H1 (cell line): ENCODE measurements around the gene CD34. TPM values are rescaled to one million over a fixed set of nuclear protein-coding genes. Genes with fewer than 3 reads are reported as not detected.

Source experiments
- CTCF ChIA-PET: fragments of 300-600 bp; sonication (Branson Sonifier 250); formaldehyde crosslinking; loops from one replicate; lab custom pipeline; 2021; ENCODE audit not compliant: partially characterized antibody; lab: Charles Lee
- POLR2A ChIA-PET: fragments of 300-600 bp; sonication (Branson Sonifier 250); formaldehyde crosslinking; loops from one replicate; lab custom pipeline; 2021; ENCODE audit warnings: inconsistent platforms; ENCODE audit not compliant: partially characterized antibody; lab: Charles Lee
- DNase-seq, 2 experiments: peaks; one replicate each; pipeline versions ENCODE4 v3.0.0 to v3.0.0-alpha.2; 2010 to 2022; ENCODE audit warnings: low spot score in 2 of 2, low read depth in 1 of 2, mixed read lengths in 1 of 2
- FAIRE-seq: peaks from 2 replicates; lab custom pipeline; 2011; peaks lifted over from hg19 to GRCh38; lab: Jason Lieb, UNC
- H2AFZ ChIP-seq: 2 replicates; pipeline ENCODE4 v1.8.1; 2012; ENCODE audit warnings: low read length, inconsistent platforms
- H2AK5ac ChIP-seq: 2 replicates; pipeline ENCODE4 v1.6.1; 2013; ENCODE audit warnings: low read depth, low read length
- H2BK120ac ChIP-seq: replicated peaks from 2 replicates; pipeline ENCODE3; 2013; ENCODE audit warnings: low read depth, low read length, inconsistent platforms
- H2BK12ac ChIP-seq: 2 replicates; pipeline ENCODE4 v1.6.1; 2013; ENCODE audit warnings: low read depth, low read length
- H2BK15ac ChIP-seq: 2 replicates; pipeline ENCODE4 v1.6.1; 2013; ENCODE audit warnings: low read length
- H2BK20ac ChIP-seq: 2 replicates; pipeline ENCODE4 v1.6.1; 2013; ENCODE audit warnings: low read length
- H2BK5ac ChIP-seq: 2 replicates; pipeline ENCODE4 v1.6.1; 2013; ENCODE audit warnings: low read depth, low read length
- H3K14ac ChIP-seq: 2 replicates; pipeline ENCODE4 v1.6.1; 2013; ENCODE audit warnings: inconsistent platforms; ENCODE audit not compliant: insufficient read length
- H3K18ac ChIP-seq: 2 replicates; pipeline ENCODE4 v1.6.1; 2013; ENCODE audit warnings: low read length; ENCODE audit errors: extremely low read depth
- H3K23ac ChIP-seq: 2 replicates; pipeline ENCODE4 v1.6.1; 2013; ENCODE audit warnings: inconsistent platforms; ENCODE audit not compliant: insufficient read length
- H3K23me2 ChIP-seq: 2 replicates; pipeline ENCODE4 v1.6.1; 2013; ENCODE audit warnings: low read depth, low read length
- H3K27ac ChIP-seq: 2 replicates; pipeline ENCODE4 v1.6.1; 2011; ENCODE audit warnings: low read depth, low read length, inconsistent platforms
- H3K27me3 ChIP-seq, 4 experiments: replicated peaks in 1 of 4; 1 replicate in 1 of 4; 2 replicates in 3 of 4; pipeline versions ENCODE4 v1.6.1 to v1.8.1; 2011 to 2013; ENCODE audit warnings: low read length in 3 of 4, mild to moderate bottlenecking in 3 of 4, inconsistent platforms in 2 of 4, mixed read lengths in 2 of 4, moderate library complexity in 1 of 4; ENCODE audit not compliant: control insufficient read depth in 3 of 4, insufficient read depth in 3 of 4; ENCODE audit errors: extremely low read depth in 1 of 4
- H3K36me3 ChIP-seq, 4 experiments: 2 replicates each; pipeline versions ENCODE4 v1.6.1 to v1.8.1; 2011 to 2013; ENCODE audit warnings: mild to moderate bottlenecking in 4 of 4, low read length in 3 of 4, moderate library complexity in 2 of 4, control low read depth in 1 of 4, inconsistent platforms in 1 of 4; ENCODE audit not compliant: insufficient read depth in 4 of 4, control insufficient read depth in 2 of 4
- H3K4ac ChIP-seq: replicated peaks from 2 replicates; pipeline ENCODE3; 2013; ENCODE audit warnings: low read length, low read depth, mixed read lengths, inconsistent platforms; ENCODE audit not compliant: insufficient read length
- H3K4me1 ChIP-seq, 4 experiments: replicated peaks in 1 of 4; 1 replicate in 1 of 4; 2 replicates in 3 of 4; pipeline versions ENCODE4 v1.6.1 to v1.8.1; 2011 to 2013; ENCODE audit warnings: low read length in 3 of 4, inconsistent platforms in 2 of 4, mixed read lengths in 1 of 4; ENCODE audit not compliant: insufficient read depth in 4 of 4, control insufficient read depth in 3 of 4
- H3K4me2 ChIP-seq, 2 experiments: 2 replicates each; pipeline versions ENCODE4 v1.6.1 to v1.8.1; 2011 to 2013; ENCODE audit warnings: low read depth in 2 of 2, low read length in 2 of 2, control low read depth in 1 of 2, inconsistent platforms in 1 of 2, mild to moderate bottlenecking in 1 of 2; ENCODE audit not compliant: insufficient read depth in 1 of 2
- H3K4me3 ChIP-seq, 4 experiments: fragments of 200-600, 300-600 bp in 1 of 4; sonication (generic), shearing (Covaris generic), sonication (Bioruptor Twin) in 1 of 4; 2 replicates each; pipeline versions ENCODE4 v1.5.1 to v1.8.1; 2011 to 2016; ENCODE audit warnings: low read length in 4 of 4, low read depth in 3 of 4, control low read depth in 2 of 4, inconsistent platforms in 2 of 4, mild to moderate bottlenecking in 2 of 4, mixed read lengths in 1 of 4, moderate library complexity in 1 of 4; ENCODE audit not compliant: insufficient read depth in 2 of 4; ENCODE audit errors: extremely low read depth in 1 of 4
- H3K56ac ChIP-seq: replicated peaks from 2 replicates; pipeline ENCODE3; 2013; ENCODE audit warnings: low read depth, mild to moderate bottlenecking, mixed read lengths, low read length, inconsistent platforms; ENCODE audit not compliant: insufficient read length
- H3K79me1 ChIP-seq: 2 replicates; pipeline ENCODE4 v1.6.1; 2013; ENCODE audit warnings: low read depth, low read length, control low read depth
- H3K79me2 ChIP-seq, 2 experiments: 2 replicates each; pipeline versions ENCODE4 v1.6.1 to v1.8.1; 2012 to 2013; ENCODE audit warnings: low read length in 2 of 2, mild to moderate bottlenecking in 2 of 2, inconsistent platforms in 1 of 2; ENCODE audit not compliant: insufficient read depth in 2 of 2, control insufficient read depth in 1 of 2
- H3K9ac ChIP-seq, 4 experiments: replicated peaks in 1 of 4; 1 replicate in 1 of 4; 2 replicates in 3 of 4; pipeline versions ENCODE4 v1.6.1 to v1.8.1; 2011 to 2013; ENCODE audit warnings: low read depth in 3 of 4, low read length in 3 of 4, control low read depth in 2 of 4, mild to moderate bottlenecking in 2 of 4, moderate library complexity in 2 of 4, inconsistent platforms in 1 of 4; ENCODE audit errors: extremely low read depth in 1 of 4
- H3K9me3 ChIP-seq, 2 experiments: 2 replicates each; pipeline versions ENCODE4 v1.6.1 to v1.8.1; 2012 to 2013; ENCODE audit warnings: mild to moderate bottlenecking in 2 of 2, moderate library complexity in 2 of 2, control low read depth in 1 of 2, inconsistent platforms in 1 of 2, low read depth in 1 of 2, low read length in 1 of 2, mixed read lengths in 1 of 2; ENCODE audit not compliant: insufficient read depth in 2 of 2
- H4K20me1 ChIP-seq, 2 experiments: replicated peaks in 1 of 2; 2 replicates each; pipeline versions ENCODE3 to v1.8.1; 2011 to 2013; ENCODE audit warnings: inconsistent platforms in 2 of 2, low read length in 2 of 2, mild to moderate bottlenecking in 1 of 2; ENCODE audit not compliant: insufficient read depth in 2 of 2, control insufficient read depth in 1 of 2
- H4K5ac ChIP-seq: 2 replicates; pipeline ENCODE4 v1.6.1; 2013; ENCODE audit warnings: low read length, low read depth, mixed read lengths, inconsistent platforms; ENCODE audit not compliant: insufficient read length
- H4K8ac ChIP-seq: 2 replicates; pipeline ENCODE4 v1.8.0; 2013; ENCODE audit warnings: mild to moderate bottlenecking, moderate library complexity, low read length, inconsistent platforms; ENCODE audit not compliant: insufficient read depth; ENCODE audit errors: extremely low read depth
- H4K91ac ChIP-seq: replicated peaks from 2 replicates; pipeline ENCODE3; 2013; ENCODE audit warnings: low read length, mixed read lengths, inconsistent platforms; ENCODE audit not compliant: insufficient read length
- CHD1 ChIP-seq: IDR thresholded peaks from 2 replicates; pipeline ENCODE4 v1.6.1; 2012; ENCODE audit warnings: low read depth, low read length, improper control_type of control experiment
- CHD2 ChIP-seq: IDR thresholded peaks from 2 replicates; pipeline ENCODE4 v1.6.1; 2012; ENCODE audit warnings: low read length, improper control_type of control experiment
- EP300 ChIP-seq, 2 experiments: IDR thresholded peaks; 1 replicate in 1 of 2; 2 replicates in 1 of 2; pipeline ENCODE4 v1.6.1; 2011 to 2012; ENCODE audit warnings: low read depth in 2 of 2, low read length in 2 of 2, mild to moderate bottlenecking in 2 of 2, borderline replicate concordance in 1 of 2, inconsistent platforms in 1 of 2, moderate library complexity in 1 of 2
- GTF2F1 ChIP-seq: IDR thresholded peaks from 2 replicates; pipeline ENCODE4 v1.6.1; 2012; ENCODE audit warnings: low read depth, low read length, improper control_type of control experiment, borderline replicate concordance
- KDM1A ChIP-seq: fragments of 200-600, 300-600 bp; sonication (generic); IDR thresholded peaks from 2 replicates; pipeline ENCODE4 v1.7.1; 2016; ENCODE audit warnings: mild to moderate bottlenecking, low read length, borderline replicate concordance
- RAD21 ChIP-seq, 2 experiments: IDR thresholded peaks in 1 of 2; conservative IDR thresholded peaks in 1 of 2; 2 replicates each; pipeline ENCODE4 v1.6.1; 2011; ENCODE audit warnings: low read depth in 2 of 2, low read length in 2 of 2, improper control_type of control experiment in 1 of 2, inconsistent platforms in 1 of 2, mild to moderate bottlenecking in 1 of 2, moderate library complexity in 1 of 2
- RFX5 ChIP-seq: IDR thresholded peaks from 2 replicates; pipeline ENCODE4 v1.6.1; 2011; ENCODE audit warnings: low read depth, low read length, improper control_type of control experiment, borderline replicate concordance
- RXRA ChIP-seq: IDR thresholded peaks from 2 replicates; pipeline ENCODE4 v1.6.1; 2011; ENCODE audit warnings: low read depth, mild to moderate bottlenecking, low read length, moderate library complexity; ENCODE audit not compliant: insufficient read depth
- SIX5 ChIP-seq: IDR thresholded peaks from 2 replicates; pipeline ENCODE4 v1.6.1; 2011; ENCODE audit warnings: mild to moderate bottlenecking, low read depth, low read length
- TCF12 ChIP-seq: IDR thresholded peaks from 2 replicates; pipeline ENCODE4 v1.6.1; 2011; ENCODE audit warnings: low read depth, mild to moderate bottlenecking, low read length
- TEAD4 ChIP-seq: IDR thresholded peaks from 2 replicates; pipeline ENCODE4 v1.6.1; 2012; ENCODE audit warnings: low read depth, low read length, inconsistent platforms, mixed read lengths
- WGBS, 2 experiments: shearing (Covaris generic) in 1 of 2; methylation state at CpG; one replicate each; pipeline versions ENCODE4 v1.1.6 to v1.1.7; 2013 to 2015; ENCODE audit warnings: low lambda C conversion rate in 2 of 2, mixed read lengths in 2 of 2, inconsistent platforms in 1 of 2, low coverage in 1 of 2, missing lambda C conversion rate in 1 of 2; ENCODE audit not compliant: insufficient replicate concordance in 2 of 2, insufficient coverage in 1 of 2, insufficient read length in 1 of 2; ENCODE audit errors: extremely low coverage in 1 of 2, missing lambda C conversion rate in 1 of 2; 5-methylcytosine and 5-hydroxymethylcytosine counted together
- polyA plus RNA-seq, 7 experiments: library from polyadenylated mRNA; depleted of rRNA in 3 of 7; stranded (reverse) in 5 of 7; unstranded in 2 of 7; fragments of >200 nt in 5 of 7; fragments of 200-250 nt in 2 of 7; gene quantifications; 1 replicate in 5 of 7; 2 replicates in 1 of 7; 4 replicates in 1 of 7; pipeline versions ENCODE4 v1.2.1 to v1.2.3, GENCODE V29; 2011 to 2013; ENCODE audit warnings: missing spikeins in 2 of 7, mixed read lengths in 2 of 7
- total RNA-seq: library from RNA; stranded (reverse); fragmentation: NEBNext Ultra II Directional; extraction: Animal tissue kit (Norgen Biotek cat#: 25700); gene quantifications from 2 replicates; pipeline ENCODE4 v1.2.1, GENCODE V29; 2021

CD34 gene
- total and polyA plus RNA-seq, 2 of the 8 experiments (the other 6 are each of a cell fraction or from before 2014, with no cell fraction given) = 0.39 to 0.54 TPM

GRCh38 chr1:207923561-207923960 lies 12.6 kb upstream of the CD34 start:
- no peak overlapping the region for H3K9ac ChIP-seq
- H4K5ac ChIP-seq = no peak overlapping the region
- no peak overlapping the region for H3K4me3 ChIP-seq
- H3K23ac ChIP-seq = no peak overlapping the region
- FAIRE-seq = no peak
- H3K18ac ChIP-seq = no peak overlapping the region
- H3K79me2 ChIP-seq = no peaks in the 10 kb centered on the region
- CTCF ChIA-PET = interaction anchor here (1.5 to 4.2 kb wide), 5 partner anchors 14 to 58 kb away, joined by 3 to 21 read pairs (median 4); no protein-coding TSS in a partner anchor
- no peaks in the 10 kb centered on the region for H3K36me3 ChIP-seq
- H2AK5ac ChIP-seq = no peak overlapping the region
- H2BK120ac ChIP-seq = no peak overlapping the region
- H4K91ac ChIP-seq = no peak overlapping the region
- no peak overlapping the region for H2BK5ac ChIP-seq
- H3K27ac ChIP-seq = no peak overlapping the region
- TF ChIP-seq TCF12 = no peak
- TF ChIP-seq RXRA = no peak
- no peak for TF ChIP-seq GTF2F1
- TF ChIP-seq RAD21 (IDR thresholded peaks at IDR 0.05 in 1 of 2, conservative IDR thresholded peaks at IDR 0.05 in 1 of 2; ENCODE audit: low read depth in 2 of 2, low read length in 2 of 2) = no peak
- no peak for TF ChIP-seq TEAD4
- TF ChIP-seq CHD1 = no peak
- TF ChIP-seq RFX5 = no peak
- no peak for TF ChIP-seq SIX5
- TF ChIP-seq KDM1A = no peak
- TF ChIP-seq CHD2 = no peak
- TF ChIP-seq EP300 (IDR thresholded peaks at IDR 0.05; ENCODE audit: borderline replicate concordance in 1 of 2, low read depth in 2 of 2, low read length in 2 of 2) = no peak
- TF ChIP-seq, all 59 proteins: peak for 0
- Histone ChIP-seq H2BK20ac (no peak overlapping the region), H4K20me1 (no peaks in the 10 kb centered on the region), H3K79me1 (no peaks in the 10 kb centered on the region), H3K27me3 (no peaks in the 10 kb centered on the region; a peak in 1 of 7 replicates), H3K9me3 (no peaks in the 10 kb centered on the region), H3K14ac (no peak overlapping the region), H4K8ac (no peak overlapping the region), H2AFZ (no peak overlapping the region), H3K56ac (no peak overlapping the region), H2BK15ac (no peak overlapping the region), H3K4me1 (peaks cover 0 to 7% (median 1%) of the 10 kb centered on the region in 4 experiments; a peak in 3 of 7 replicates), H3K4ac (no peak overlapping the region), H3K4me2 (no peak overlapping the region), H2BK12ac (no peak overlapping the region), H3K23me2 (no peaks in the 10 kb centered on the region)
- no peak for DNase-seq
- POLR2A ChIA-PET = no interaction called here
- 82% methylated on average over 7 of the region's 7 CpGs; no CpG with 5 or more reads in 1 of the 2 experiments for WGBS, 2 experiments
